ENCODE results near the gene SUPT16H. TPM values are rescaled to one million over a fixed set of nuclear protein-coding genes. Genes with fewer than 3 reads are reported as not detected.

Gene SUPT16H
- total and polyA plus RNA-seq, 2 of the 8 experiments (the other 6 are each of a cell fraction or from before 2014, with no cell fraction given), result 138 to 201 TPM

GRCh38 chr14:21313512-21313911, 70.3 kb downstream of the SUPT16H start:
- POLR2A ChIA-PET (ENCODE audit: partially characterized antibody), result interaction anchor here (0.7 to 1.5 kb wide), 4 partner anchors 43 to 248 kb away, joined by 3 to 5 read pairs (median 3); no protein-coding TSS in a partner anchor
- 94% methylated on average over 12 of the region's 12 CpGs; no CpG with 5 or more reads in 1 of the 2 experiments for WGBS, 2 experiments (ENCODE audit: extremely low coverage in 1 of 2, insufficient coverage in 1 of 2, insufficient read length in 1 of 2, insufficient replicate concordance in 2 of 2, low coverage in 1 of 2, low lambda C conversion rate in 2 of 2, missing lambda C conversion rate in 1 of 2)
- no peak overlapping the region for H3K23ac ChIP-seq (ENCODE audit: insufficient read length)
- TF ChIP-seq TAF1 (IDR thresholded peaks at IDR 0.05; ENCODE audit: low read depth, low read length), result no peak
- no peak for TF ChIP-seq ZNF274 (IDR thresholded peaks at IDR 0.05; ENCODE audit: borderline replicate concordance, extremely low read depth, low read length)
- no peak for TF ChIP-seq PHF8 (conservative IDR thresholded peaks at IDR 0.05; ENCODE audit: low read depth, low read length)
- no peak for TF ChIP-seq HDAC6 (IDR thresholded peaks at IDR 0.05; ENCODE audit: low read depth, low read length)

More at GRCh38 chr14:21313512-21313911, 70.3 kb downstream of the SUPT16H start:
- no peak overlapping the region for H3K4me3 ChIP-seq (ENCODE audit: extremely low read depth in 1 of 4, insufficient read depth in 2 of 4, low read depth in 3 of 4, low read length in 4 of 4)
- no peak overlapping the region for H4K91ac ChIP-seq (replicated peaks; ENCODE audit: insufficient read length, low read length)
- H2AFZ ChIP-seq (ENCODE audit: low read length), result no peak overlapping the region
- DNase-seq (ENCODE audit: low read depth in 1 of 2, low spot score in 2 of 2) (no peak), FAIRE-seq (no peak)
- no peak overlapping the region for H2BK12ac ChIP-seq (ENCODE audit: low read depth, low read length)
- H3K4me1 ChIP-seq (replicated peaks in 1 of 4; ENCODE audit: control insufficient read depth in 3 of 4, insufficient read depth in 4 of 4, low read length in 3 of 4), result peaks cover 0 to 5% (median 0%) of the 10 kb centered on the region in 4 experiments; a peak in 2 of 7 replicates
- no peak overlapping the region for H3K4ac ChIP-seq (replicated peaks; ENCODE audit: insufficient read length, low read depth, low read length)
- H3K18ac ChIP-seq (ENCODE audit: extremely low read depth, low read length), result no peak overlapping the region
- H2BK15ac ChIP-seq (ENCODE audit: low read length), result no peak overlapping the region
- H4K8ac ChIP-seq (ENCODE audit: extremely low read depth, insufficient read depth, low read length), result no peak overlapping the region
- H3K9ac ChIP-seq (replicated peaks in 1 of 4; ENCODE audit: extremely low read depth in 1 of 4, low read depth in 3 of 4, low read length in 3 of 4), result no peak overlapping the region
- peaks cover 2% of the 10 kb centered on the region; the same call in 1 of the 2 replicates for H3K23me2 ChIP-seq (ENCODE audit: low read depth, low read length)
- CTCF ChIA-PET (ENCODE audit: partially characterized antibody), result interaction anchor here (1.7 kb wide), 1 partner anchor 15 kb away, joined by 6 read pairs; no protein-coding TSS in a partner anchor
- H3K14ac ChIP-seq (ENCODE audit: insufficient read length), result no peak overlapping the region
- H4K20me1 ChIP-seq (replicated peaks in 1 of 2; ENCODE audit: control insufficient read depth in 1 of 2, insufficient read depth in 2 of 2, low read length in 2 of 2), result no peaks in the 10 kb centered on the region
- no peak overlapping the region for H3K56ac ChIP-seq (replicated peaks; ENCODE audit: insufficient read length, low read depth, low read length)
- H2BK20ac ChIP-seq (ENCODE audit: low read length), result no peak overlapping the region
- no peak overlapping the region for H2BK5ac ChIP-seq (ENCODE audit: low read depth, low read length)
- H3K4me2 ChIP-seq (ENCODE audit: insufficient read depth in 1 of 2, low read depth in 2 of 2, low read length in 2 of 2), result no peak overlapping the region
- H2AK5ac ChIP-seq (ENCODE audit: low read depth, low read length), result no peak overlapping the region
- no peaks in the 10 kb centered on the region for H3K27me3 ChIP-seq (replicated peaks in 1 of 4; ENCODE audit: control insufficient read depth in 3 of 4, extremely low read depth in 1 of 4, insufficient read depth in 3 of 4, low read length in 3 of 4)
- H3K36me3 ChIP-seq (ENCODE audit: control insufficient read depth in 2 of 4, insufficient read depth in 4 of 4, low read length in 3 of 4), result no peaks in the 10 kb centered on the region
- H3K27ac ChIP-seq (ENCODE audit: low read depth, low read length), result no peak overlapping the region
- no peaks in the 10 kb centered on the region for H3K9me3 ChIP-seq (ENCODE audit: insufficient read depth in 2 of 2, low read depth in 1 of 2, low read length in 1 of 2)
- no peaks in the 10 kb centered on the region for H3K79me2 ChIP-seq (ENCODE audit: control insufficient read depth in 1 of 2, insufficient read depth in 2 of 2, low read length in 2 of 2)
- no peaks in the 10 kb centered on the region for H3K79me1 ChIP-seq (ENCODE audit: low read depth, low read length)
- no peak overlapping the region for H4K5ac ChIP-seq (ENCODE audit: insufficient read length, low read depth, low read length)
- H2BK120ac ChIP-seq (replicated peaks; ENCODE audit: low read depth, low read length), result no peak overlapping the region
